ENCODE data around the gene GJC1. TPM values are rescaled to one million over a fixed set of nuclear protein-coding genes. Genes with fewer than 3 reads are reported as not detected.
"Not testable (repeated sequence)": the region's sequence is repeated elsewhere in the genome, so short reads cannot be mapped to it uniquely, and the experiment has no call there.

GJC1 gene
- polyA plus RNA-seq, 2 donors: 0.83 to 1.2 TPM

- Histone ChIP-seq H3K27me3 (ENCODE audit: control insufficient read depth in 1 of 2, insufficient read depth in 2 of 2, low read length in 2 of 2) (peaks cover 0 to 10% of the 10 kb centered on the region in 2 donors), H3K4me1 (ENCODE audit: control insufficient read depth in 2 of 2, insufficient read depth in 2 of 2, low read length in 1 of 2) (peaks cover 6 to 8% of the 10 kb centered on the region in 2 donors), H3K4me3 (ENCODE audit: low read depth in 1 of 2, low read length in 2 of 2) (peak within 1 kb of the TSS; percentile 13 to 47), H3K9me3 (ENCODE audit: control insufficient read depth in 2 of 2, insufficient read depth in 1 of 2, low read depth in 1 of 2, low read length in 1 of 2) (peaks cover 0 to 2% of the 10 kb centered on the region in 2 donors), H3K36me3 (ENCODE audit: control insufficient read depth in 2 of 2, insufficient read depth in 2 of 2, low read length in 1 of 2) (no peaks in the 10 kb centered on the region), H3K27ac (ENCODE audit: low read depth in 2 of 2, low read length in 1 of 2) (no peak within 1 kb of the TSS)
- 6 to 8% methylated on average over 43 to 74 of the region's 74 CpGs for WGBS, 2 donors
Measured at GRCh38 chr17:44758414-44759085, 71.5 kb downstream of the GJC1 start, which contains the start of gene ADAM11. Gene ADAM11, plus strand, starts transcription at chr17:44758988. Its CDS starts 212 bp downstream, at chr17:44759200.

- no peaks in the 10 kb centered on the region for H3K36me3 ChIP-seq (ENCODE audit: control insufficient read depth in 2 of 2, insufficient read depth in 2 of 2, low read length in 1 of 2)
- peaks cover 0 to 10% of the 10 kb centered on the region in 2 donors for H3K27me3 ChIP-seq (ENCODE audit: control insufficient read depth in 1 of 2, insufficient read depth in 2 of 2, low read length in 2 of 2)
- peaks cover 6 to 8% of the 10 kb centered on the region in 2 donors for H3K4me1 ChIP-seq (ENCODE audit: control insufficient read depth in 2 of 2, insufficient read depth in 2 of 2, low read length in 1 of 2)
- WGBS, 2 donors: 50 to 66% methylated on average over 5 of the region's 5 CpGs
- H3K9me3 ChIP-seq (ENCODE audit: control insufficient read depth in 2 of 2, insufficient read depth in 1 of 2, low read depth in 1 of 2, low read length in 1 of 2): peaks cover 0 to 2% of the 10 kb centered on the region in 2 donors
- no peak overlapping the region for H3K4me3 ChIP-seq (ENCODE audit: low read depth in 1 of 2, low read length in 2 of 2)
- no peak overlapping the region for H3K27ac ChIP-seq (ENCODE audit: low read depth in 2 of 2, low read length in 1 of 2)
Measured at GRCh38 chr17:44757918-44758413, 72.1 kb downstream of the GJC1 start.

GRCh38 chr17:44757045-44757917, 72.8 kb downstream of the GJC1 start:
- H3K4me3 ChIP-seq (ENCODE audit: low read depth in 1 of 2, low read length in 2 of 2): no peak overlapping the region
- H3K4me1 ChIP-seq (ENCODE audit: control insufficient read depth in 2 of 2, insufficient read depth in 2 of 2, low read length in 1 of 2): peaks cover 6 to 8% of the 10 kb centered on the region in 2 donors
- H3K36me3 ChIP-seq (ENCODE audit: control insufficient read depth in 2 of 2, insufficient read depth in 2 of 2, low read length in 1 of 2): no peaks in the 10 kb centered on the region
- peaks cover 0 to 10% of the 10 kb centered on the region in 2 donors for H3K27me3 ChIP-seq (ENCODE audit: control insufficient read depth in 1 of 2, insufficient read depth in 2 of 2, low read length in 2 of 2)
- no peak overlapping the region for H3K27ac ChIP-seq (ENCODE audit: low read depth in 2 of 2, low read length in 1 of 2)
- H3K9me3 ChIP-seq (ENCODE audit: control insufficient read depth in 2 of 2, insufficient read depth in 1 of 2, low read depth in 1 of 2, low read length in 1 of 2): peaks cover 0 to 2% of the 10 kb centered on the region in 2 donors
- WGBS, 2 donors: 80 to 88% methylated on average over 10 of the region's 10 CpGs

GRCh38 chr17:44755180-44755579, 74.9 kb downstream of the GJC1 start:
- not testable (repeated sequence) for H3K27ac ChIP-seq (ENCODE audit: low read depth in 2 of 2, low read length in 1 of 2); H3K4me3 ChIP-seq (ENCODE audit: low read depth in 1 of 2, low read length in 2 of 2); H3K36me3 ChIP-seq (ENCODE audit: control insufficient read depth in 2 of 2, insufficient read depth in 2 of 2, low read length in 1 of 2); H3K9me3 ChIP-seq (ENCODE audit: control insufficient read depth in 2 of 2, insufficient read depth in 1 of 2, low read depth in 1 of 2, low read length in 1 of 2); H3K4me1 ChIP-seq (ENCODE audit: control insufficient read depth in 2 of 2, insufficient read depth in 2 of 2, low read length in 1 of 2); H3K27me3 ChIP-seq (ENCODE audit: control insufficient read depth in 1 of 2, insufficient read depth in 2 of 2, low read length in 2 of 2)
- WGBS, 2 donors: 94 to 95% methylated on average over 5 of the region's 5 CpGs

GRCh38 chr17:44754276-44754675, 75.8 kb downstream of the GJC1 start:
- Histone ChIP-seq H3K27me3 (ENCODE audit: control insufficient read depth in 1 of 2, insufficient read depth in 2 of 2, low read length in 2 of 2) (peaks cover 0 to 3% of the 10 kb centered on the region in 2 donors), H3K9me3 (ENCODE audit: control insufficient read depth in 2 of 2, insufficient read depth in 1 of 2, low read depth in 1 of 2, low read length in 1 of 2) (peaks cover 0 to 2% of the 10 kb centered on the region in 2 donors), H3K27ac (ENCODE audit: low read depth in 2 of 2, low read length in 1 of 2) (no peak overlapping the region), H3K4me3 (ENCODE audit: low read depth in 1 of 2, low read length in 2 of 2) (no peak overlapping the region), H3K4me1 (ENCODE audit: control insufficient read depth in 2 of 2, insufficient read depth in 2 of 2, low read length in 1 of 2) (peaks cover 3 to 4% of the 10 kb centered on the region in 2 donors), H3K36me3 (ENCODE audit: control insufficient read depth in 2 of 2, insufficient read depth in 2 of 2, low read length in 1 of 2) (peaks cover 3 to 7% of the 10 kb centered on the region in 2 donors)
- 80 to 82% methylated on average over 7 of the region's 7 CpGs for WGBS, 2 donors

GRCh38 chr17:44752953-44753861, 76.9 kb downstream of the GJC1 start:
- peaks cover 7% of the 10 kb centered on the region in 2 donors for H3K36me3 ChIP-seq (ENCODE audit: control insufficient read depth in 2 of 2, insufficient read depth in 2 of 2, low read length in 1 of 2)
- peaks cover 0 to 2% of the 10 kb centered on the region in 2 donors for H3K9me3 ChIP-seq (ENCODE audit: control insufficient read depth in 2 of 2, insufficient read depth in 1 of 2, low read depth in 1 of 2, low read length in 1 of 2)
- no peaks in the 10 kb centered on the region for H3K27me3 ChIP-seq (ENCODE audit: control insufficient read depth in 1 of 2, insufficient read depth in 2 of 2, low read length in 2 of 2)
- no peak overlapping the region for H3K4me3 ChIP-seq (ENCODE audit: low read depth in 1 of 2, low read length in 2 of 2)
- H3K27ac ChIP-seq (ENCODE audit: low read depth in 2 of 2, low read length in 1 of 2): no peak overlapping the region
- WGBS, 2 donors: 81 to 86% methylated on average over 17 of the region's 17 CpGs
- no peaks in the 10 kb centered on the region for H3K4me1 ChIP-seq (ENCODE audit: control insufficient read depth in 2 of 2, insufficient read depth in 2 of 2, low read length in 1 of 2)

GRCh38 chr17:44751806-44752205, 78.3 kb downstream of the GJC1 start:
- H3K27me3 ChIP-seq (ENCODE audit: control insufficient read depth in 1 of 2, insufficient read depth in 2 of 2, low read length in 2 of 2): no peaks in the 10 kb centered on the region
- H3K4me3 ChIP-seq (ENCODE audit: low read depth in 1 of 2, low read length in 2 of 2): no peak overlapping the region
- H3K36me3 ChIP-seq (ENCODE audit: control insufficient read depth in 2 of 2, insufficient read depth in 2 of 2, low read length in 1 of 2): peaks cover 7 to 10% of the 10 kb centered on the region in 2 donors
- H3K4me1 ChIP-seq (ENCODE audit: control insufficient read depth in 2 of 2, insufficient read depth in 2 of 2, low read length in 1 of 2): no peaks in the 10 kb centered on the region
- H3K27ac ChIP-seq (ENCODE audit: low read depth in 2 of 2, low read length in 1 of 2): no peak overlapping the region
- H3K9me3 ChIP-seq (ENCODE audit: control insufficient read depth in 2 of 2, insufficient read depth in 1 of 2, low read depth in 1 of 2, low read length in 1 of 2): peaks cover 0 to 2% of the 10 kb centered on the region in 2 donors
- WGBS, 2 donors: 89 to 91% methylated on average over 10 of the region's 10 CpGs

- Histone ChIP-seq H3K9me3 (ENCODE audit: control insufficient read depth in 2 of 2, insufficient read depth in 1 of 2, low read depth in 1 of 2, low read length in 1 of 2) (peaks cover 0 to 2% of the 10 kb centered on the region in 2 donors), H3K27ac (ENCODE audit: low read depth in 2 of 2, low read length in 1 of 2) (no peak overlapping the region), H3K4me3 (ENCODE audit: low read depth in 1 of 2, low read length in 2 of 2) (no peak overlapping the region), H3K4me1 (ENCODE audit: control insufficient read depth in 2 of 2, insufficient read depth in 2 of 2, low read length in 1 of 2) (no peaks in the 10 kb centered on the region), H3K36me3 (ENCODE audit: control insufficient read depth in 2 of 2, insufficient read depth in 2 of 2, low read length in 1 of 2) (peaks cover 7 to 10% of the 10 kb centered on the region in 2 donors), H3K27me3 (ENCODE audit: control insufficient read depth in 1 of 2, insufficient read depth in 2 of 2, low read length in 2 of 2) (no peaks in the 10 kb centered on the region)
- 89 to 93% methylated on average over 7 of the region's 7 CpGs for WGBS, 2 donors
Measured at GRCh38 chr17:44751331-44751730, 78.8 kb downstream of the GJC1 start.

GRCh38 chr17:44749980-44750318, 80.1 kb downstream of the GJC1 start:
- no peaks in the 10 kb centered on the region for H3K4me1 ChIP-seq (ENCODE audit: control insufficient read depth in 2 of 2, insufficient read depth in 2 of 2, low read length in 1 of 2)
- no peaks in the 10 kb centered on the region for H3K9me3 ChIP-seq (ENCODE audit: control insufficient read depth in 2 of 2, insufficient read depth in 1 of 2, low read depth in 1 of 2, low read length in 1 of 2)
- peaks cover 7 to 10% of the 10 kb centered on the region in 2 donors for H3K36me3 ChIP-seq (ENCODE audit: control insufficient read depth in 2 of 2, insufficient read depth in 2 of 2, low read length in 1 of 2)
- WGBS, 2 donors: 64 to 70% methylated on average over 9 of the region's 9 CpGs
- H3K27ac ChIP-seq (ENCODE audit: low read depth in 2 of 2, low read length in 1 of 2): no peak overlapping the region
- no peak overlapping the region for H3K4me3 ChIP-seq (ENCODE audit: low read depth in 1 of 2, low read length in 2 of 2)
- no peaks in the 10 kb centered on the region for H3K27me3 ChIP-seq (ENCODE audit: control insufficient read depth in 1 of 2, insufficient read depth in 2 of 2, low read length in 2 of 2)
